Measurements from ENCODE around the gene MGARP. TPM values are rescaled to one million over a fixed set of nuclear protein-coding genes. Genes with fewer than 3 reads are reported as not detected.

The MGARP gene
- total RNA-seq, 6 donors from 2014 or later = 0.43 to 0.98 TPM; not detected in 4

DNA sequence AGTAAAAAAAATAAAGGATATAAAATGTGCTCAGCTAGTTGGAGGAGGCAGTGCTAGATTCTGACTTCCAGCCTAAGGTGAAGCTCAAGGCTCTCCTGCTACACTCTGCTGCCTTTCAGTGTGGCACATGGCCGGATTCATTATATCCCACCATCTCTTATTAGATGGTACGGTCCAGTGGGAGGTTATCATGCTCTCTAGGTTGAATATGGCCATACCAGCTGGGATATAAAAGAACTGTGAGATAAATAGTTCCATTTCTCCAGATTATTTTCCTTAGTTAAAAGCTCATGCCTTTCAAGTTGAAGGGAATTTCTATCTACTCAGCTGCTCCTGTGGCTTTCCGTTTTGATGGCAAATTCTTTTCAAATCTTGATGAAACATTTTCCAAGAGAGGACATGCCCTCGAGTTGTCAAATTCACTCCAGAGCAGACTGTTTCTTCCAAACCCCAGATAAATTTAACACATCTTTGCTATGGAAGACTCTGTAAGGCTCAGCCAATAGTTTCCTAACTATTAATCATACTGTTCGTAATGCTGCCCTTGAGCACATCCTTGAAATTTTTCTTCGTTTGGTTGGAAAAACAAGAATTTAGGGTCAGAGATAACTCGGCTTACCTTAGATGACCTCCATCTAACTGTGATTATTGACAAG, 2.2 kb upstream of the MGARP start:
- Histone ChIP-seq H3K27ac (no peak overlapping the region), H3K4me1 (peaks cover 7 to 18% (median 13%) of the 10 kb centered on the region in 4 donors), H3K9me3 (peaks cover 0 to 6% (median 0%) of the 10 kb centered on the region in 4 donors), H3K27me3 (peaks cover 0 to 22% (median 6%) of the 10 kb centered on the region in 4 donors), H3K36me3 (no peaks in the 10 kb centered on the region), H3K4me3 (no peak overlapping the region)
- ATAC-seq (ENCODE audit: low FRiP score in 2 of 2) (no peak), DNase-seq (no peak)
- TF ChIP-seq POLR2A (IDR thresholded peaks at IDR 0.05) (no peak), EP300 (IDR thresholded peaks at IDR 0.05) (no peak), POLR2AphosphoS5 (IDR thresholded peaks at IDR 0.05) (no peak)
- TF ChIP-seq, protein P1, sequence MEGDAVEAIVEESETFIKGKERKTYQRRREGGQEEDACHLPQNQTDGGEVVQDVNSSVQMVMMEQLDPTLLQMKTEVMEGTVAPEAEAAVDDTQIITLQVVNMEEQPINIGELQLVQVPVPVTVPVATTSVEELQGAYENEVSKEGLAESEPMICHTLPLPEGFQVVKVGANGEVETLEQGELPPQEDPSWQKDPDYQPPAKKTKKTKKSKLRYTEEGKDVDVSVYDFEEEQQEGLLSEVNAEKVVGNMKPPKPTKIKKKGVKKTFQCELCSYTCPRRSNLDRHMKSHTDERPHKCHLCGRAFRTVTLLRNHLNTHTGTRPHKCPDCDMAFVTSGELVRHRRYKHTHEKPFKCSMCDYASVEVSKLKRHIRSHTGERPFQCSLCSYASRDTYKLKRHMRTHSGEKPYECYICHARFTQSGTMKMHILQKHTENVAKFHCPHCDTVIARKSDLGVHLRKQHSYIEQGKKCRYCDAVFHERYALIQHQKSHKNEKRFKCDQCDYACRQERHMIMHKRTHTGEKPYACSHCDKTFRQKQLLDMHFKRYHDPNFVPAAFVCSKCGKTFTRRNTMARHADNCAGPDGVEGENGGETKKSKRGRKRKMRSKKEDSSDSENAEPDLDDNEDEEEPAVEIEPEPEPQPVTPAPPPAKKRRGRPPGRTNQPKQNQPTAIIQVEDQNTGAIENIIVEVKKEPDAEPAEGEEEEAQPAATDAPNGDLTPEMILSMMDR (IDR thresholded peaks at IDR 0.05) = no peak
- WGBS, 2 donors = 72 to 80% methylated on average over 7 of the region's 7 CpGs

DNA sequence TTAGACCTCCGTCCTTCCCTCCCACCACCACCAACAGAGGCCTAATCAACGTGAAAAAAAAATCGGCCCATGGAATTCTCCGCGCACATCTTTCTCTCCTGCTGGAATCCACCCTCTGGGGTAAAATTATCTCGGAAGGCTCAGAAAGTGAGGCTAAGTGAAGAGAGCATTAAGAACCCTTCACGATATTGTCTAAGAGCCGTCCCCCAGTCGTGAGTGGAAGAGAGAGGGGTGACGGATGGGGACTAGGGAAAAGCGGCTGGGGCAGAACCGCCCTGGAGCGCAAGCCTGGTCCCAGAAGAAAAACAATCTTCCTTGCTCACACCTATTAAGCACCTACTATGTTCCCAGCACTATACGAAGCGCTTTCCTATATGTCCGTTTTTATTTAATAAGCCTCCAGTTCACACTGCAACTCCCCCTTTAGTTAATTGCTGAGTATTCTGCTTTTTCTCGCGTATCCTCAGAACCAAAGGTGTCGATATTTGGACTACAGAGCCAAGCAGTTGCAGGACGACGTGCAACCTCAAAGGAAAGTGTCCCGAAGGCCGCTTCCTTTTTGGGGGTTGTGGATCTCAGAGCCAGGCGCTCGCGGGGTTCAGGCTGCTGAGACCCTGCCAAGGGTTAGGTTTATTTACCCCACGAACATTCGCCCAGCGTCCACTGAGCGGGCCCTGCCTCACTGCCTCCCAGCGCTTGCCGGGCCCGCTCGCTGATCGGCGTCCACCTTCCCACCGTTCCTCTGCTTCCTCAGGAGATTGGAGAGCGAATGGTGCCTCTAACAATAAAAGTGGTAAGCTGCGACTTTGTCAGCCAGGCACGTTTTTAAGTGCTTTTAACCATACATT, 889 bp downstream of the MGARP start:
- WGBS, 2 donors = 17 to 19% methylated on average over 39 to 40 of the region's 40 CpGs
- Histone ChIP-seq H3K9me3 (no peaks in the 10 kb centered on the region), H3K4me1 (peaks cover 7 to 18% (median 13%) of the 10 kb centered on the region in 4 donors), H3K27me3 (peaks cover 0 to 22% (median 6%) of the 10 kb centered on the region in 4 donors), H3K4me3 (peak overlapping the region in 3 of 4 donors; percentile 33 to 49 (median 47)), H3K27ac (no peak overlapping the region), H3K36me3 (no peaks in the 10 kb centered on the region)
- TF ChIP-seq, protein P1 (IDR thresholded peaks at IDR 0.05) = no peak
- TF ChIP-seq EP300 (IDR thresholded peaks at IDR 0.05) (no peak), POLR2AphosphoS5 (IDR thresholded peaks at IDR 0.05) (no peak), POLR2A (IDR thresholded peaks at IDR 0.05) (no peak)
- DNase-seq (peak in 1 of 2 donors; percentile 62), ATAC-seq (ENCODE audit: low FRiP score in 2 of 2) (peak; percentile 71)

DNA sequence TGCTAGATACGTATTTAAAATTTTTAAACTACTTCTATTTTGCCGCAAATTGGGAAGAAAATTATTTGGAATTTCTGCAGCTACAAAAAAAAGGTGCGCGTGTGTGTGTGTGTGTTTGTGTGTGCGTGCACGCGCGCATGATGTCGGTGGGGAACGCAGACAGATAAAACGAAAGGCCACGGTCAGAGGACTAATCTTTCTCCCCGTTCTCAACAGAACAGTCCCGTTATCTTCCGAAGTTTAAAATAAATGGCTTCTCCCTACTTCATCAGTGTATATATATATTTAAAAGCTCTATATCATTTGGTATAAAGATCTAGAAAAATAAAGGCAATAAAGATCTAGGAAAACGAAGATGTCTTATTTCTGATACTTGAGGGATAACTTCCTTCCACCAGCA, 1.5 kb downstream of the MGARP start:
- no peak for ATAC-seq (ENCODE audit: low FRiP score in 2 of 2)
- Histone ChIP-seq H3K4me3 (no peak overlapping the region), H3K27me3 (peaks cover 0 to 22% (median 6%) of the 10 kb centered on the region in 4 donors), H3K36me3 (no peaks in the 10 kb centered on the region), H3K27ac (no peak overlapping the region), H3K9me3 (no peaks in the 10 kb centered on the region), H3K4me1 (peaks cover 7 to 18% (median 13%) of the 10 kb centered on the region in 4 donors)
- DNase-seq = no peak
- WGBS, 2 donors = 63 to 79% methylated on average over 16 of the region's 16 CpGs
- TF ChIP-seq, protein P1 (IDR thresholded peaks at IDR 0.05) = no peak
- no peak for TF ChIP-seq POLR2A (IDR thresholded peaks at IDR 0.05)

DNA sequence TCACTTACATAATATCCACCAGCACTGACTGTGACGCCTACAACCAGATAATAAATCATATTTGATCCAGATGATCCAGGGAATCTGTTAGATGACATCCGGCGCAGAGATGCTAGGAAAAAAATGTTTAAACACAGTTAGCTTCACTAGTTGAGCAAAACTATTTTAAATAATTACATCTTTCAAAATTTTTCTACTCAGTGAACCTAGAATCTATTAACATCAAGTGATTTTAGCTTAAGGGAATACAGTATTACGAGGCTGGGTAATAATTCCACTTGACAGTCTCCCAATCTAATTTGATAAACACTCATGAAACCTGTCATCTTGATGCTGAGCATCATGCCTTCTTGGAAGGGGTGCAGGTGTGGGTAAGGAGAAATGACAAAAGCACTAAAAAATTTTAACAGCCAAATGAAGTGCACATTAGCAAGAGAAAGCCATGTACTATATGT, 4.7 kb downstream of the MGARP start:
- H3K4me1 ChIP-seq = peaks cover 7 to 16% (median 13%) of the 10 kb centered on the region in 4 donors
- DNase-seq (no peak), ATAC-seq (ENCODE audit: low FRiP score in 2 of 2) (no peak)
- H3K27me3 ChIP-seq = peaks cover 0 to 22% (median 6%) of the 10 kb centered on the region in 4 donors
- no peaks in the 10 kb centered on the region for H3K36me3 ChIP-seq
- H3K27ac ChIP-seq = no peak overlapping the region
- TF ChIP-seq POLR2AphosphoS5 (IDR thresholded peaks at IDR 0.05) (no peak), POLR2A (IDR thresholded peaks at IDR 0.05) (no peak), EP300 (IDR thresholded peaks at IDR 0.05) (no peak)
- TF ChIP-seq, protein P1 (IDR thresholded peaks at IDR 0.05) = no peak
- 95 to 97% methylated on average over 4 of the region's 4 CpGs for WGBS, 2 donors
- H3K9me3 ChIP-seq = no peaks in the 10 kb centered on the region
- H3K4me3 ChIP-seq = no peak overlapping the region
